ENCODE data around the gene ZDHHC14. TPM values are rescaled to one million over a fixed set of nuclear protein-coding genes. Genes with fewer than 3 reads are reported as not detected.
"Not testable (repeated sequence)": the region's sequence is repeated elsewhere in the genome, so short reads cannot be mapped to it uniquely, and the experiment has no call there.

The ZDHHC14 gene
- 2.6 and 4.3 TPM in 2 replicates for total RNA-seq

- TF ChIP-seq CTCF (IDR thresholded peaks at IDR 0.05; ENCODE audit: insufficient read depth, low read depth, low read length) = no peak
- H3K4me3 ChIP-seq (ENCODE audit: low read depth, low read length) = peak within 1 kb of the TSS; percentile 91
- DNase-seq (ENCODE audit: low read depth) = peak; percentile 81
These were observed at the start of gene ZDHHC14 for GRCh38 chr6:157380779-157381561. TSS of gene ZDHHC14 (plus strand) at chr6:157381190.

- H3K4me3 ChIP-seq (ENCODE audit: low read depth, low read length) = no peak overlapping the region
- no peak for DNase-seq (ENCODE audit: low read depth)
- no peak for TF ChIP-seq CTCF (IDR thresholded peaks at IDR 0.05; ENCODE audit: insufficient read depth, low read depth, low read length)
These were observed 48.2 kb upstream of the ZDHHC14 start for GRCh38 chr6:157332813-157333212.

- TF ChIP-seq CTCF (IDR thresholded peaks at IDR 0.05; ENCODE audit: insufficient read depth, low read depth, low read length) = no peak
- no peak overlapping the region for H3K4me3 ChIP-seq (ENCODE audit: low read depth, low read length)
- DNase-seq (ENCODE audit: low read depth) = no peak
These were observed 47.5 kb upstream of the ZDHHC14 start for GRCh38 chr6:157333537-157333936.

- no peak for TF ChIP-seq CTCF (IDR thresholded peaks at IDR 0.05; ENCODE audit: insufficient read depth, low read depth, low read length)
- H3K4me3 ChIP-seq (ENCODE audit: low read depth, low read length) = no peak overlapping the region
- DNase-seq (ENCODE audit: low read depth) = no peak
These were observed 47.0 kb upstream of the ZDHHC14 start for GRCh38 chr6:157333956-157334355.

- TF ChIP-seq CTCF (IDR thresholded peaks at IDR 0.05; ENCODE audit: insufficient read depth, low read depth, low read length) = no peak
- H3K4me3 ChIP-seq (ENCODE audit: low read depth, low read length) = no peak overlapping the region
- DNase-seq (ENCODE audit: low read depth) = no peak
These were observed 45.2 kb upstream of the ZDHHC14 start for GRCh38 chr6:157335829-157336228.

- DNase-seq (ENCODE audit: low read depth); H3K4me3 ChIP-seq (ENCODE audit: low read depth, low read length): not testable (repeated sequence)
These were observed 43.7 kb upstream of the ZDHHC14 start for GRCh38 chr6:157337276-157337675.

GRCh38 chr6:157337751-157338150, 43.2 kb upstream of the ZDHHC14 start:
- H3K4me3 ChIP-seq (ENCODE audit: low read depth, low read length) = no peak overlapping the region
- no peak for TF ChIP-seq CTCF (IDR thresholded peaks at IDR 0.05; ENCODE audit: insufficient read depth, low read depth, low read length)
- no peak for DNase-seq (ENCODE audit: low read depth)
